A673 (cell line): ENCODE results near the gene AMMECR1. TPM values are rescaled to one million over a fixed set of nuclear protein-coding genes. Genes with fewer than 3 reads are reported as not detected.
A peak's percentile ranks its signal among the peaks of the same experiment; 100 is the strongest.

Source experiments
- BruUV-seq: library from RNA; stranded (reverse); fragments of 400-500 nt; replicated peaks from 2 replicates; lab custom pipeline; 2021; lab: Mats Ljungman, UMichigan
- CTCF ChIA-PET: fragments of 300-600 bp; sonication (Branson Sonifier 250); formaldehyde crosslinking; loops from one replicate; lab custom pipeline; 2022; ENCODE audit warnings: antibody characterized with exemption; lab: Charles Lee
- POLR2A ChIA-PET: fragments of 300-600 bp; sonication (Branson Sonifier 250); formaldehyde crosslinking; loops from one replicate; lab custom pipeline; 2022; ENCODE audit warnings: antibody characterized with exemption; ENCODE audit not compliant: low non-redundant PET; lab: Charles Lee
- DNase-seq: peaks from one replicate; pipeline ENCODE4 v3.0.0-alpha.2; 2015; ENCODE audit warnings: low spot score
- H3K27ac ChIP-seq: fragments of 200-600 bp; sonication (generic); 2 replicates; pipeline ENCODE4 v1.5.1; 2016; ENCODE audit warnings: mixed run types, low read depth, mild to moderate bottlenecking, mixed read lengths, antibody characterized with exemption, low read length; ENCODE audit not compliant: poor library complexity, severe bottlenecking
- H3K27me3 ChIP-seq: fragments of 200-600 bp; sonication (generic); replicated peaks from 2 replicates; pipeline ENCODE4 v1.6.1; 2017; ENCODE audit warnings: mixed run types, low read depth, mild to moderate bottlenecking, mixed read lengths, antibody characterized with exemption, low read length; ENCODE audit not compliant: insufficient read depth, poor library complexity
- H3K36me3 ChIP-seq: fragments of 200-600 bp; sonication (generic); 2 replicates; pipeline ENCODE4 v1.6.1; 2016; ENCODE audit warnings: mixed run types, mild to moderate bottlenecking, mixed read lengths, antibody characterized with exemption, low read length; ENCODE audit not compliant: insufficient read depth, poor library complexity, severe bottlenecking
- H3K4me1 ChIP-seq: fragments of 200-600 bp; sonication (generic); 2 replicates; pipeline ENCODE4 v1.6.1; 2017; ENCODE audit warnings: mixed run types, mild to moderate bottlenecking, mixed read lengths, antibody characterized with exemption, low read length; ENCODE audit not compliant: insufficient read depth, poor library complexity, severe bottlenecking
- H3K4me3 ChIP-seq: fragments of 200-600 bp; sonication (generic); 2 replicates; pipeline ENCODE4 v1.5.1; 2016; ENCODE audit warnings: low read depth, mixed run types, mild to moderate bottlenecking, mixed read lengths, low read length; ENCODE audit not compliant: poor library complexity, severe bottlenecking
- H3K9me3 ChIP-seq: fragments of 200-600 bp; sonication (generic); 2 replicates; pipeline ENCODE4 v1.6.1; 2016; ENCODE audit warnings: mixed run types, low read depth, mild to moderate bottlenecking, mixed read lengths, antibody characterized with exemption, low read length; ENCODE audit not compliant: poor library complexity, severe bottlenecking
- CTCF ChIP-seq: fragments of 300-800, 200-600 bp; sonication (generic); conservative IDR thresholded peaks from 2 replicates; pipeline ENCODE4 v1.5.1; 2017; ENCODE audit warnings: low read depth, mild to moderate bottlenecking, antibody characterized with exemption, low read length, moderate library complexity, mixed read lengths
- EZH2 ChIP-seq: fragments of 200-600 bp; sonication (generic); IDR thresholded peaks from 2 replicates; pipeline ENCODE4 v1.6.1; 2017; ENCODE audit warnings: borderline replicate concordance, low read depth, mild to moderate bottlenecking, mixed read lengths, antibody characterized with exemption, low read length; ENCODE audit not compliant: poor library complexity, severe bottlenecking
- intact Hi-C: fragments of 100-400 bp; cut with micrococcal nuclease; formaldehyde crosslinking; loops from one replicate; pipeline ENCODE4 v1.10.0; 2022; ENCODE audit not compliant: unreplicated experiment
- total RNA-seq: library from RNA; stranded (reverse); gene quantifications from 2 replicates; pipeline ENCODE4 v1.2.3, GENCODE V29; 2021

The AMMECR1 gene
- total RNA-seq, 1 experiment from 2014 or later, result 13.0 TPM

DNA sequence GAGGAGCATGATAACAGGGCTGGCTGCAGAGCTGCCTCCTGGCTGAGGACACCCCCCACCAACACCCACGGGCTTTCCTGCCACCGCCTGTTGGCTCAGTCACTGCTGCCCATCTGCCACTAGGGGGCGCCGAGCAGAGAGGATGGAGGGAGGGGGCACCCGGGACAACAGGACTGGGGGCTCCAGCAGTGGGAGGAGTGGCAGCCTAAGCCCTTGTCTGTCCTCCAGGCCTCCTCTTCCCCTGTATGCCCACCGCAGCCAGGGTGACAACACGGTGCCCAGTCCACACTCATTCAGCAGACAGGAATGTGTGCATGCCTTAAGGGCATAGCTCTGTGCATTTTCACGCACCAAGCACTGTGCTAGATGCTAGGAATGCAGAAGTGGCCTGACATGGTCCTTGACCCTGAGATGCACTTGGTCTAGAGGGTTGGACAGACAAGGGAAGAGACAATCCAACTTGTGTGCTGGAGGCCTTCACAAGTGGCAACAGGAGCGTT lies 149.9 kb downstream of the AMMECR1 start:
- peak; percentile 61 for DNase-seq
- intact Hi-C loops, result no loop called here

GRCh38 chrX:110163488-110163887 lies 154.4 kb downstream of the AMMECR1 start:
- POLR2A ChIA-PET, result no interaction called here

More for the DNA sequence above, 149.9 kb downstream of the AMMECR1 start:
- TF ChIP-seq EZH2, result no peak
- peak; percentile 91 for TF ChIP-seq CTCF
- BruUV-seq, result no TSS peak
- ChIA-PET POLR2A (no interaction called here), CTCF (interaction anchor here (1.0 to 1.5 kb wide), 3 partner anchors 240 to 679 kb away, joined by 3 to 6 read pairs (median 4); no protein-coding TSS in a partner anchor)
- Histone ChIP-seq H3K4me1 (no peaks in the 10 kb centered on the region), H3K27me3 (no peaks in the 10 kb centered on the region), H3K4me3 (no peak overlapping the region), H3K9me3 (no peaks in the 10 kb centered on the region), H3K36me3 (no peaks in the 10 kb centered on the region), H3K27ac (no peak overlapping the region)

GRCh38 chrX:110162867-110163266 lies 155.0 kb downstream of the AMMECR1 start:
- Histone ChIP-seq H3K4me1 (no peaks in the 10 kb centered on the region), H3K27ac (no peak overlapping the region), H3K36me3 (no peaks in the 10 kb centered on the region), H3K9me3 (no peaks in the 10 kb centered on the region), H3K4me3 (no peak overlapping the region), H3K27me3 (no peaks in the 10 kb centered on the region)
- intact Hi-C loops, result loop anchor here (5.0 kb wide), 1 partner anchor 154 kb away; the partner anchor contains the start of gene AMMECR1
- TF ChIP-seq CTCF, result no peak
- no peak for TF ChIP-seq EZH2
- ChIA-PET POLR2A (no interaction called here), CTCF (no interaction called here)
- no TSS peak for BruUV-seq
- no peak for DNase-seq

More at GRCh38 chrX:110163488-110163887, 154.4 kb downstream of the AMMECR1 start:
- no peaks in the 10 kb centered on the region for H3K9me3 ChIP-seq
- no peak for TF ChIP-seq CTCF
- no peak for TF ChIP-seq EZH2
- no TSS peak for BruUV-seq
- no peaks in the 10 kb centered on the region for H3K27me3 ChIP-seq
- no peak overlapping the region for H3K4me3 ChIP-seq
- no peak overlapping the region for H3K27ac ChIP-seq
- intact Hi-C loops, result loop anchor here (5.0 kb wide), 1 partner anchor 154 kb away; the partner anchor contains the start of gene AMMECR1
- no peak for DNase-seq
- H3K36me3 ChIP-seq, result no peaks in the 10 kb centered on the region
- H3K4me1 ChIP-seq, result no peaks in the 10 kb centered on the region
- CTCF ChIA-PET, result no interaction called here
